ENCODE measurements around the gene KCNJ9.

KCNJ9 gene

GRCh38 chr1:160066829-160067745 is 14.3 kb upstream of the KCNJ9 start:
- DNase-seq: no peak

- no peak for DNase-seq
Observed at GRCh38 chr1:160068225-160068624, 13.1 kb upstream of the KCNJ9 start.

GRCh38 chr1:160069460-160070231 is 11.7 kb upstream of the KCNJ9 start, which contains the start of gene KCNJ10:
Gene KCNJ10, minus strand, starts transcription at chr1:160070160. Its CDS starts 27,628 bp downstream, at chr1:160042532.
- no peak for DNase-seq

DNA sequence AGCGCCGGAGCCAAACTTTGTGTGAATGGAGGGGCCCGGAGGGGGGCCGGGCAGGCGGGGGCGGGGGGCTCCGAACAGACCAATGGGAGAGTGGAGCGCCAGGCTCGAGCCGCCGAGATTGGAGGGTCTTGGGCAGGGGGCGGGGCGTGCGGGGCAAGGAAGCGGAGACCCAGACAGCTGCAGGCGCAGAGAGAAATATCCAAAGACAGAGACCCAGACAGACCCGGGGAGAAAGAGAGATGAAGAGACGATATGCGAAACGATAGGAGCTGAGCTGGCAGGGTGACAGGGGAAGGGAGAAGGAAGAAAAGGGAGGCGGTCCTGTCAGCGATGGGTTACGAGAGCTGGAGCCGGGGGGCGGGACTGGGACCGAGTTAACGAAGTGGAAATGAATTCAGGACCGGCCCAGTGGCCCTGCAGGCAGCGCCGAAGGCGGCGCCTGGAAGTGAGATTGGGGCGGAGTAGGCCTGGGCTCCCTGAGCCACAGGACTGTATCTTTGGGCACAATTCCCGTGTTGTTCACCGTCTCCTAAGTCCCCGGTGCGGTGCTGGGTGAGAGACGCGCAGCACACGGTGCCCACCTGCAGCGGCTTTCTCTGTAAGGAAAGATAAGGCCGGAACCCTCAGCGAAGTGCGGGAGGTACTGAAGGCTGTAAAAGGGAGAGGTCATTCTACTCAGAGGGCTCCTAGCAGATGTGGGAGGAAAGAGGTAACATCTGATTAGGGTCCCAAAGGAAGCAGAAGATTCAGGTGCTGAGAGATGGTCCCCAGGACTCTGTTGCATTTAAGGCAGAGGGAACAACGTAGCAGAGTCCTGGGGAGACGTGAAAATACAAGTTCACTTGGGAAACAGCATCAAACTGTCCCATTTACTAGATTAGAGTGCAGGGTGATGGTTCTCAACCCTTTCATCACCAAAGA is 10.8 kb upstream of the KCNJ9 start:
- DNase-seq: peak; percentile 77

GRCh38 chr1:160071289-160071688 is 10.0 kb upstream of the KCNJ9 start:
- no peak for DNase-seq

DNA sequence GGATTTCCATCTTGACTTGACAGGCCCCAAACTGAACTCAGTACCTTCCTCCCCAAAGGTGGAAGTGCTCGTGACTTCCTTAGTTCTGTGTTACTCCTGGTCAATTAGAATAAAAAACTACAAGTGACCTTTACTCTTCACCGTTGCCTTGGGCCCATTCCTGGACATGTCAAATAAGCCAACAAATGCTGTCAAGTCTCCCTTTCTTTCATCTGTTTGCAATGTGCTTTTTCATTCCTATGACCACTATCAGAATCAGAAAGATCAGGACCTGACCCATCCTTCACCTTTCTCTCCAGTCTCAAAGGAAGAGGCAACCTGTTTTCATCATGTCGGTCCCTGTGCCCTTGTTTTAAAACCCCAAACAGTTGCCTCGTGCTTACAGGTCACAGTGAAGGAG is 6.5 kb upstream of the KCNJ9 start:
- no peak for DNase-seq

DNA sequence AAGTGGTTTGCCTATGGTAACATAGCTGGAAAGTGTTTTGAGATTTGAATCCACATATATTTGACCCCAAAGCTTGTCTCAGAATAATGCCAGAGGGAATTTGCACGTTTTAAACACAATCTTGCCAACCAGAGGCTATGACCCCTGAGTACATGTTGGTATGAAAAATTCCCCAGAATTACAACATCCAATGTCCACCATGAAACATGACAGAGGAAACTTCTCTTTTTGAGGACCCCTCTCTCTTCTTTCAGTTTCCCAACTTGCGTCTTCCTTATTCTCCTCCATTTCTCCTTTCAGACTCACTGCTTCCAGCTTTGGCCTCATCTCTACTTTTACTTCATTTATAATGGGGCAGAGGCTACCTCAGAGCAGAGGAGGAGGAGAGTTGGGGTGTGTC is 5.5 kb upstream of the KCNJ9 start:
- DNase-seq: no peak

- no peak for DNase-seq
Observed at GRCh38 chr1:160076295-160076694, 5.0 kb upstream of the KCNJ9 start.

DNA sequence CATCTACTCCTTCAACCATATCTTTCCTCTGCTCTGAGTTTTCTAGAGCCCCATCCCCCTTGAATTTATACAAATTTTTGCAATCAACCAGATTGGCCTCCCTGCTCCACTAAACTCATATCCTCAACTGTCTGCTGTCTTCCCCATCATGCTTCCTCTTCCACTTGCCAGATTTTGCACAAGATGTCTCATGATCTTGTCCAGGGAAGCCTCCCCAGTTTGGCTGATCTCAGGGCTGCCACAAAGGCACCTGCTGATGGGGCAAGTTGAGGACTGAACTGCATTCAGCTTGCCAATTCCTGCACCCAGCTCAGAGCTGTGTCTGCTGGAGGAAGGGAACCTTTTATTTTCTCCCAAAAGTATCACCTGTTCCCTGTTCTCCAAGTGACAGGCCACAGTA is 3.9 kb upstream of the KCNJ9 start:
- DNase-seq: no peak

DNA sequence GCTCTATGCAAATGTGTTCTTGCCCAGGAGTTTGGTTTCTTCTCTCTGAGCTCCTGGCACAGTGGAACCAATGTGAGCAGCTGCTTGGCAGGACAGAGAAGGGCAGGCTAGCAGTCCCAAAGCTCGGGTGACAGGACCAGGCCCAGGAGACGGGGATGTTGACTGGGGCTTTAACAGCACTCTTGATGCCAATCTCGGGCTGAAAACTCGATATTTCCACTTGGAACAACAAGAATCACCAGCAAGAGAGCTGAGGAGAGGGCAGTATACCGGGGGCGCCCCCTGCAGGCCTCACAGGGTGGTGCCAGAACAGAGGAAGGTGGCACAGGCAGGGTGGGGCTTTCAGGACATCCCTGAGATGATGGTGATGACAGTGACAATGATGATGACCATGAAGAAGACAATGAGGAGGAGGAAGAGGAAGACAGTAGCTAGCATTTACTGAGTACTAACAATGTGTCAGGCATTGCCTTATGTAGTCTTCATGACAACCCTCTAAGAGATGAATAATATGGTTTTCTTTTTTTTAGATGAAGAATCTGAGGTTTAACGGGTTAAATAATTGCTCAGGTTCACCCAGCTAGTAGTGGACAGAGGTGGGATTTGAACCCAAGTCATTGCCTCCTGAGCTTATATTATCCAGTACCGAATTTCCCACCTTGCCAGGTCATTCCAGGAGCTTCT is 2.7 kb upstream of the KCNJ9 start:
- peak; percentile 73 for DNase-seq

DNA sequence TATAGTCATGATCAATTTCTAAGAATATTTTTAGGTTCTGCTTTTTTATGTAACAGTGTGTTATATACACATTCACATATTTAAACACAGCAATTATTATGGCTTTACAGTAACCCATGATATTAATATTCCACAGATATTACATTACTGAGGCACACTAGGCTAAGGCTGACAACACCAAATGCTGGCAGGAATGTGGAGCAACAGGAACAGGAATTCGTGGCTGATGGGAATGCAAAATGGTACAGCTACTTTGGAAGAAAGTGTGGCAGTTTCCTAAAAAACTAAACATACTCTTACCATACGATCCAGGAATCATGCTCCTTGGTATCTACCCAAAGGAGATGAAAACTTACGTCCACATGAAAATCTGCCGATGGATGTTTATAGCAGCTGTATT is 1.9 kb upstream of the KCNJ9 start:
- DNase-seq: no peak

GRCh38 chr1:160080381-160081100 is 797 bp upstream of the KCNJ9 start:
- DNase-seq: no peak

DNA sequence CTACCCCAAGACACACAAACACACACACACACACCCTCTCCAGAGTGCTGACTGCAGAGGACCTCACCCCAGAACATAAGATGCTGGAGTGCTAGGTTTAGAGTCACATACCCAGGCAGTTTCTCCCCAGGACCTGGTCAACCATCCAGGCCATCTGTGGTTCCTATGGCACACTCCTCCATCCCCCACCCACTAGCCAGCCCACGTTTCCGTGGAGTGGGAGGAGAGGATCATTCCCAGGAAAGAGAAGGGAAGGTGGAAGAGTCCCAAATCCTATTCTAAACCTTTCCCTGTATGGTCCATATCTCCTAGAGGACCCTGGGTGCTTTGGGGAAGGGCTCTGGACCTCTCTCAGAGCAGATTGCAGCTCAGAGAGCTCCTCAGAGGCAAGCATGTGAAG is 1.1 kb downstream of the KCNJ9 start:
- DNase-seq: no peak

GRCh38 chr1:160082926-160083325 is 1.6 kb downstream of the KCNJ9 start:
- no peak for DNase-seq

- peak; percentile 83 for DNase-seq
Observed at GRCh38 chr1:160083968-160084770, 2.8 kb downstream of the KCNJ9 start.

DNA sequence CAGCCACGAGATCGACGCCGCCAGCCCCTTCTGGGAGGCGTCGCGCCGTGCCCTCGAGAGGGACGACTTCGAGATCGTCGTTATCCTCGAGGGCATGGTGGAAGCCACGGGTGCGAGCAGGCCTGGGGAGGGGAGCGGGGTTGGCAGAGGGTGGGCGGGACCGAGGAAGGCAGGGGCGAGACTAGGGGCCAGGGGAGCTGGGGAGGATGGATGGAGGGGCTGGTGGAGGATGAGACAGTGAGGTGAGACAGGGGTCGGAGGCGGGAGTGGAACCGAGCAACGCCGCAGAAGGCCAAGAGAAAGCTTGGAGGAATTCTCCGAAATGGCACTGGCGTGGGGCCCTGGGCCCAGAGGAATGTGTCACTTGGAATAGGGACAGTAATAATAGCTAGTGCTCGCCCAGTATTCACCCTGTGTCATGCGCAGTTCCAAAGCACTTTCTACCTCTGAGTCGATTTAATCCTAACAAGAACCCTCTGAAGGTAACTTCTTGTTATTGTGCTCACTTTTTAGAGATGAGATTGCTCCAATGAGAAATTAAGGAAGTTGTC is 3.5 kb downstream of the KCNJ9 start:
- DNase-seq: no peak

DNA sequence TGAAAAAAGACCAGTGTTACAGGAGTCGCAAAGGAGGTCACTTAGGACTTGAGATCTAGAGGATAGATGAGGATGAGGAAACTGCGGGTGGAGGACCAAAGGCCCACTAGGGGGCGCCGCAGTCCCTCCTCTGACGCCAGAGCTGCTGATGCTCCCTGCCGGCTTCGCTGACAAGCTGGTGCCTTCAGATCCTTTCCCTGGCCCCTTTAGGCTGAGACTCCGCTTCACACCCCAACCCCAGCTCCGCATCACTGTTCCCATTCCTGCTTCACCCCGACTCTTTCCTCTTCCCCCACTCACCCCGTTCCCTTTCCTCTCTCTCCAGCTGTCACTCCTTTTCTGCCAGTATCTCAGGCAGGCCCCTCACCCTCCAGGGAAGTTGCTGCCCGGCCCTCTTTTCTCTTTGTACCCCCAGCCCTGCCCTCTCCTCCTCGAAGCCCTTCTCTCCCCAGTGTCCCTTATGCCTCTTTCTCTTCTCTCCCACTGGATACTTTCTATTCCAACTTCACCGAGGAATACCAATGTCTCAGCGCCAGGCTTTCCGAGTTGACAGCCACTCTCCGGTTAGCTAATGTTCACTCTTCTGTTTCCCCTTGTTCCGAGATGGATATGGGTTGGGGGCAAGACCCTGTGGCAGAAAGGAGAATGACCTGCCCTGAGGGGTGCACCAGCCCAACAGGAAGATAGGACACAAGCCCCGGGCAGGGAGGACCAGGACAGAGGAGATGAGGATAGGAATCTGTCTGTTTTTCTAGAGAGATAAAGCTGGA is 4.5 kb downstream of the KCNJ9 start:
- DNase-seq: peak; percentile 86

GRCh38 chr1:160086456-160086892 is 5.1 kb downstream of the KCNJ9 start:
- DNase-seq: no peak

DNA sequence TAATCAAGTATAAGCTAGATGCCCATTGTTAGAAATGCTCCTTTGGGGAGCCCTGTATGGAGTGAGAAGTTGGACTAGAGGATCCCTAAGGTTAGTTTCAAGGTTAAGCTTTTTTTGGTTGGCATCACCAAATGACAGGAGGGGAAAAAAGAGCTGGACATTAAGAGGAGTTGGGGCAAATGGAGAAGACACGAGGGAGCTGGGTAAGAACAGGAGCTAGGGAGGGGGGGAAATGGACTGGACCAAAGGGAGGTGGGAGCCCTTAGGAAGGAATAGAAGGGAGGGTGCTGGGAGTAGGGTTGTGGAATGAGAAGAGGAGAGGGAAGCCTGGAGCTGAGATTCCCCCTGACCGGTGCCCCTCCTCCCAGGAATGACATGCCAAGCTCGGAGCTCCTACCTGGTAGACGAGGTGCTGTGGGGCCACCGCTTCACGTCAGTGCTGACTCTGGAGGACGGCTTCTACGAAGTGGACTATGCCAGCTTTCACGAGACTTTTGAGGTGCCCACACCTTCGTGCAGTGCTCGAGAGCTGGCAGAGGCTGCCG is 5.9 kb downstream of the KCNJ9 start:
- DNase-seq: no peak
